ENCODE data around the gene VSIG1.
A peak's percentile ranks its signal among the peaks of the same experiment; 100 is the strongest.

The VSIG1 gene

DNA sequence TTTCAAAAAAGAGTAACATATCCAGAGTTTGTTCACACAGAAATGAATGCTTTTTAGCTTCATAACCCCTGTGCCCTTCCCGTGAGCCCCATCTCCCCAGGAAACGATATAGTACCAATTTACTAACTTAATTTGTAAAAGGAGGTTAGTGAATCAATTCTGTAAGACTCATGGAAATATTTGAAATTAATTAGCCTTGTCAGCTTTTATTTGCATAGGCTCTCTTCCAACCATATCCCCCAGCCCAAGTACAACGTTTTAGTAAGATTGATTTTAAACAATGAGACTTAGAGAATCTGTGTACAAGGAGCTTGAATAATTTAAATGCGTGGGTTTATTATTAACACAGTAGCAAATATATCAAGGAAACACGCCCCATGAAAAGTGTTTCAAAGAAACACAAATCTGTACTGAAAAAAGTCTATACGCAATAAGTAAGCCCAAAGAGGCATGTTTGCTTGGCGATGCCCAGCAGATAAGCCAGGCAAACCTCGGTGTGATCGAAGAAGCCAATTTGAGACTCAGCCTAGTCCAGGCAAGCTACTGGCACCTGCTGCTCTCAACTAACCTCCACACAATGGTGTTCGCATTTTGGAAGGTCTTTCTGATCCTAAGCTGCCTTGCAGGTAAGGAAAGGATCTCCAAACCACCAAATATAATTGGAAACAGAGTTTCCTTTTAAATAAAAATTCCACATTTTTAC is at the start of gene VSIG1:
Gene VSIG1 (plus strand): TSS at position 512 of the 703 bp plus-strand sequence. CDS start 66 bp downstream, at position 578.
- DNase-seq: no peak

DNA sequence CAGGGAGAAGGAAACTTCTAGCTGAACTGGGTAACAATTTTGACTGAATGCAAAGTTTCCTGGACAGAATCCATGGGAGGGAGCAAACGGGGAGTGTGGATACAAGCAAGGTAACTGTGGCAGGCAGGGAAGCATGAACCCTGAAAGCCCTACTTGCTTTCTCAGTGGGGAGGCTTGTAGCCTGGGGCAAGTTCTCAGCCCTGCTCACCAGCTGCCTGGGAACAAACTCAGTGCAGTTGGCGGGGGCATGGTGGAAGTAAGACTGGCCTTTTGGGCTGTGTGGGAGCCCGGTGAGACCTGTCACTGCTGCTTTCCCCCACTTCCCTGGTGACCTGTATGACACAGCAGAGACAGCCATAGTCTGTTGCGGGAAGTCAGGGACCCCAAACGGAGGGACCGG is 48.7 kb upstream of the VSIG1 start:
- DNase-seq: no peak

DNA sequence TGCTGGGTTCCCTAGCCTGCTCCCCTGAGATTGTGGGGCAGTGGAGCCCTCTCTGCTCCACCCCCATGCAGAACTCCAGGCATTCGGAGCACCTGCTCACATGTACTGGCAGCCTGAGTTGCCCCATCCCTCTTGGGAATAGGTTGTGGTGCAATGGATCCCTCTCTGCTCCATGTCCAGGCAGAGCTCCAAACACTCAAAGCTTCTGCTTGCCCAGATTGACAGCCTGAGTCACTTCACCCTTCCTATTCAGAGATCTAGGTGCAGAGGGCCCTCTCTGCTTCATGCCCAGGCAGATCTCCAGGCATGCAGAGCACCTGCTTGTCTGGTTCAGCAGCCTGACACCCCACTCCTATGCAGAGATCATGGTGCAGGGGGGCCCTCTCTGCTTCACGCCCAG is 44.1 kb upstream of the VSIG1 start:
- DNase-seq: peak; percentile 62

DNA sequence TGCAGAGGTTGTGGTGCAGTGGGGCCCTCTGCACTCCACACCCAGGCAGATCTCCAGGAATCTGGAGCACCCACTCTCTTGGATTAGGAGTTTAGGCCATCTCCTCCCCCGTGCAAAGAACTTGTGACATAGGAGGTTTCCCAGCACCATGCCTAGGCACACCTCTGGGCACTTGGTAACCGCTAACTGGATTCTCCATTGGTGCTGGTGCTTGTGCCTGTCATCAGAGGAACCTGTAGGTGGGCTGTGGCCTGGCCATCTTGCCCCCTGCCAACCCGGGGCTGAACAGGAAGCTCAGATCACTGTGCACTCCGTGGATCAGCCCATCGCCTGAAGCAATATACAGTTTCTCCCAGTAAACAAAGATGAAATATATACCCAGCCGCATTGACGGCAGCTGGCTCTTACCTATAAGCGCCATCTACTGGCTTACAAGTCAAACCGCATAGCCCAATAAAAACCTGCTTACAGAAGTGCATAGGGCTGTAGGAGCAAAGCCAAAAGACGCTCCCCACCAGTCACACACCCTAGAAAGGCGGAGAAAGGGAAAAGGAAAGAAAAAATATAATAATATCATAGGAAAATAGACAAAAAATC is 43.5 kb upstream of the VSIG1 start:
- DNase-seq: peak; percentile 54

DNA sequence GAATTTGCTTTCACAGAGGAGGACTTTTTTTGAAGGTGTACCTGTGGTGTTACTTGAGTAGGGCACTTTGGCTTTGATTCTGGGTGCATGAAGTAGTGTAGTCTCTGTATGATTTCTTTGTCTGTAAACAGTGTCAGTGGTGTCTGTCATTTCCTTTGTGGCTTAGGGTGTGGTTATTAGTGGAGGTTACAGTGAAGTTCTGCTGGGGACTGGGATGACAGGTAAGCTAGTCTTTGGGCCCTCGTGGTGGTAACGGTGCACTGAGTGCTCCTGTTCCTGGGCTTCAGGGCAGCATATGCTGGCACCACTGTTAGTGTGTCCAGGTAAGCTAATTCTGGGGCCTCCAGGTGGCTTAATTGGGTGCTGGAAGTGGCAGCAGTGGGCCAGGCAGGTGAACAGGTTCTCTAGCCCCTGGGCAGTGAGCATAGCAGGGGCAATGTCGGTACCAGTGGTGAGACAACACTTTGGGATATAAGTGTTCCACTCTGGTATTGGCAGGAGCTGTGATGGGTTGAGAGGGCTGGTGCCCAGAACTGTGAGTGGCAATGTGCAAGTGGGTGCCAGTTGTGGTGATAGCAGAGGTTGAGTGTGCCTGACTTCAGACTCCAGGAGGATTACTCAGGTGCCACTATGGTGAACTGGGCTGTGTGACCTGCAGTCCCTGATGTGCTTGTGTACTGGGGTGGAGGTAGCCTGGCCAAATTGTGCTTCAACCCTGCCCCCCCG is 26.0 kb upstream of the VSIG1 start:
- DNase-seq: no peak

DNA sequence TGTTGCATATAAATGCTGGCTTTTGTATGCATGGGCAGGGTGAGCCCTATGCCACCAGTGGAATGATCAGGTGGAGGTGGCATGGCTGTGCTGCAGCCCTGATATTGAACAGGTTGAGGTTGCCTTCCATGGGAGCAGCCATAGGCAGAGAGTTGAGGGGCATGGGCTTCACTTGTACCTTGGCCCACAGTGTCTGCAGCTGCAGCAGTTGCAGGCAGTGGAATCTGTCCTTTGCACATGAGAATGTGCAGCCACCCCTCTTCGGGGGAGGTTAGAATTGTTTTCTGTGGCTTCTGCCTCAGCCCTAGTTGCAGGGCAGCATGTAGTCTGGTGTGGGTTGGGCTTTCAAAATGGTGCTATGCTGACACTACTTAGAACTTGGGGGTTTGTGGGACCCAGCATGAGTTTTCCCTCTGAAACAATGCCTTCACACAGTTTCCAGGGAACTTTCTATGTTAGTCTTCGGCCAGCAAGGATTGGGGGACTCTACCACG is 25.4 kb upstream of the VSIG1 start:
- no peak for DNase-seq

DNA sequence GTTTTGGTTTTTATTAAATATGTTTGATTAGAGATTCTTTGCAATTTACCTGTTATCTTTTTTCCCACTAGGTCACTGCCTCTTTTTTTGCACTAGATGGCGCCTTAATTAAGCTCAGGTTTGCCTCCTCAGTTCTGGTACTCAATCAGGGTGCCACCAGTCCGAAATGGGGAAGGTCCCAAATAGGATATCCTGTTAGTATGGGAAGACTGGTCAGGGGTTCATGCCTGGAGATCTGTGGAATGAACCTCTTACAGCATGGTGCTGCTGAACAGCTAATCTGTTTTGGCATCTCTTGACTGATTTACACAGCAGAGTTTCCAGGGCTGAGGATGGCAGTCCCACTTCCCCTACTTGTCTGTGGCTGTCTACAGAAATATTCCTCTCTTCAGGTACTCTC is 24.2 kb upstream of the VSIG1 start:
- DNase-seq: no peak

DNA sequence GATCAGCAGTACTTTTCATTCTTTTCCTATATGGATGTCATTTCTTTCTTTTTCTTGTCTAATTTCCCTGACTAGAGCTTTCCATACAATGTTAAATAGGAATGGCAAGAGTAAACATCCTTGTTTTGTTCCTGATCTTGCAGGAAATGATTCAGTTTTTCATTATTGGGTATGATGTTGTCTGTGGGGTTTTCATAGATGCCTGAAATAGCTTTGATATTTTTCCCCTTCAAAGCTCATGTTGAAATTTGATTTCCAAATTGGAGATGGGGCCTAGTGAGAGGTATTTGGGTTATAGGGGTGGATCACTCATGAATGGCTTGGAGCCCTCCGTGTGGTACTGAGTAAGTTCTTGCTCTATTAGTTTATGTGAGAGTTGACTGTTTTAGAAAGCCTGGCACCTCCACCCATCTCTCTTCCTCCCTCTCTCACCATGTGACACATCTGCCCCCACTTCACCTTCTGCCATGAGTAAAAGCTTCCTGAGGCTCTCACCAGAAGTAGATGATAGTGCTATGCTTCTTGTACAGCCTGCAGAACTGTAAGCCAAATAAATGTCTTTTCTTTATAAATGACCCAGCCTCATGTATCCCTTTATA is 22.3 kb upstream of the VSIG1 start:
- no peak for DNase-seq

DNA sequence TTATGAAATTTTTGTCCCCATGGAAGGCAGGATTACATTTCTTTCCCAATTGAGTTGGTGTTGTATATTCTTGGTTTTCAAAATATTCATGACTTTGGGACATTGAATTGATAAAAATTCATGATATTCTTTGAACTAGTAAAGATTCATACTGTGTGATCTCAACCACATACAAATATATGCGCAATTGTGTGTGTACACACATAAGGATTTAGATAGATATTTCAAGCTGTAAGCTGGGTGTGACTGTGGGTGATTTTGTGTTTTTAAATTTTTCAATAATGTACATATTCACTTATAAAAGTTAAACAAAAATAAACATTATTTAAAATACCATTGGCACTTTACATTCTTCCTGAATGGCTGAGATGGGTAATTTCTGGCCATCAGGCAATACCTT is 19.5 kb upstream of the VSIG1 start:
- DNase-seq: no peak

DNA sequence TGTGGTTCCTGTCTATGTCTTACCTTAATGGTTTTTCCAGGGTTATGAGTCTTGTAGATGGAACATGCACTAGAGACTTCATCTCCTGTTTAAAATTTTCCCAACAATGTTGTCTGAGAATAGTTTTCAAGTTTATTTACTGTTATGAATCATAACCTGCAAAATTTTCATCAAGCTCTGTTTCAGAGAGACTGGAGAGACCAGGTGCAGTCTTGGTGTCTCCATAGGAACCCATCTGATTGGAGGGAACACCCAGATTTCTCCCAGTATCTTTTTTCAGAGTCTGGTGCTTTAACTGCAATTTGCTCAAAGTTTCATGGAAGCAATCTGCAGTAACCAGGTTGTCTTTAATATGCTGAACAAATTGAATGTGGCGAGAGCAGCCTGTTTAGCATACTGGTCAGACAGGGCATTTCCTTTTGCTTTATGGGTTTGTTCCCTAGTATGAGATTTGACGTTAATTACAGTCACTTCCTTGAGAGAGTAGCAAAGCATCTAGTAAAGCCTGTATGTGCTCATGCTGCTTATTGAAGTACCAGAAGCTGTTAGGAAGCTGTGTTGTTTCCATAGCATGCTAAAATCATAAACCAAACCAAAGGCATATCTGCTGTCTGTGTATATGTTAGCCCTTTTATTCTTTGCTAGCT is 18.8 kb upstream of the VSIG1 start:
- no peak for DNase-seq

DNA sequence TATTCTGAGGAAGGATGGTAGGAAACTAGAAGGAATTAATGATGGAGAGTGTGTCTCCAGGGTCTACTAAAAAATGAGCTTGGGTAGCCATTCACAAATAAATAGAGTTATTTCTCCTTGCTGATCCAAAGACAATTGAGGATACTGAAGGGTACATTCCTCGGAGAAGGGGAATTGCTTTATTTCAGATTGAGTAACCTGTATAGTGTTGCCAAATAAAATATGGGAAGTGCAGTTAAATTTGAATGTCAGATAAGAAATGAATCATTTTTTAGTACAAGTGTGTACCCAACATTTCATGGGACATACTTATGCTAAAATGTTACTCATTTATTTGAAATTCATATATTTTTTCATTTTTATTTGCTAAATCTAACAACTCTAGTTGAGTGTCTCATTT is 16.0 kb upstream of the VSIG1 start:
- DNase-seq: no peak

DNA sequence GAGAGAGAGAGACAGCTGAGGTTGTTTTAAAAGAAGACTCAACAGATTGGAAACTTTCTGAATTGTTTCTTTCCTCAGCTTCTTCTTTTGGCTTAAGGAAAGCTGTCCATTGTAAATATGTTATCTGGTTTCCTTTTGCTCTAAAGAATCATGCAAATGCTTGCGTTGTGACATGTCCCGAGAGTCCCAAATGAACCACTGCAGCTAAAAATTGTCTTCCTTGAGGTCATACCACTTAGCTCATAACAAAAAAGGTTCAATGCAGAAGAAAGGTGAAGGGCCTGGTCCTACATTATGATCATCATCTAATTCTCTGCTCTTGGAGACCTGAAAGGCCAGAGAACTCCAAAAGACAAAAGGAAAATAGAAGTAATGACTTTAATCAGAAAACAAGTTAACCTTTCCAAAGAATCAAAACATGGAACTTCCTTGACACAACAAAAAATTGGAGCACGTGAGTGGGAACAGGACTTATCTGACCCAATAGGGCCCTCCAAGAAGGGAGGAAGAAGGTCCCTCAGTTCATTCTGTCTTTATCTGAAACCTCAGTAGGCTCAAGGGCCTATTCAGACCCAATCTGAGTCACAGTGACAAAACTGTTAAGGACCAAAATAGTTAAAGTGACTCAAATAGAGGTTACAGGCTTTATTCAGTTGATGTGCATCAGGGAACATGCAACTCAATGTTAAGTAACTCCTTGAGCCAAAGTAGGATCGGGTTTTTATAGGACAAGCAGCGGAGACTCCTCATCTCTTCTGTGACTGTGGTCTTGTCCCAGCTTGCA is 14.7 kb upstream of the VSIG1 start:
- DNase-seq: no peak

DNA sequence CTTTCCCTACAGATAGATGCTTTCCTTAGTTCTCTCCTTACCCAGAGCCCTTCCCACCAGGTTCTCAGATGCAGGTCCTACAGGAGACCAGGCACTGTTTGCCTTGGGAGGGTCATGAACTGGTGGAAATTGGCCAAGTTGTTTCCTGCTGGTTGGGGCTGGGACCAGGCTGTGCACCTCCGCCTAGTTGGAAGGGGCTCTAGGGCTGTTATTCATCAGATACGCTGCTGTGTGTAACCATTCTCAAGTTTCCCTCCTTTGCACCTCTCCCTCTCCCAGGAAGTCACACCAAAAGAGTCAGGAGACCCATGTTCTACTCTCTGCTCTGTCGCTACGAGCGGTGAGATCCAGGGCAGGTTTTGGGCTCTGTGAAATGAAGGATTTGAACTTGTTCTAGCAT is 11.9 kb upstream of the VSIG1 start:
- no peak for DNase-seq

DNA sequence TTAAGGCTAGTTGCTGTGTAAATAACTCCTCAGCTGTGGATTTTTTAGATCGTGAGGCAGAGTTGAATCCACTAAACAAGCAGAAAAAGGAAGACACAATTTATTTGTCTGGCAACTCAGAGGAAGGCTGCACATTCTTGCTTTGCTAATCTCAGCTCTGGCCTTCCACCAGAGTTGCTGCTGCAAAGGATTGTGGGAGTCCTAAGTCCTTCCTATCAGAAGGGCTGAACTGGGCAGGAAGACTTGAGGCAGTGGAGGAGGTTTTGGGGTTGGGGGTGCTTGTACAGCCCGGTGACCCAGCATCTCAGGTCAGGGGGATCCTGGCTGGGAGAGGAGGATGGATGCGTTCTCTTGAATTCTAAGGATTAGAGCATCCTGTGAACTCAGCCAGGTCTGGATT is 11.0 kb upstream of the VSIG1 start:
- no peak for DNase-seq

DNA sequence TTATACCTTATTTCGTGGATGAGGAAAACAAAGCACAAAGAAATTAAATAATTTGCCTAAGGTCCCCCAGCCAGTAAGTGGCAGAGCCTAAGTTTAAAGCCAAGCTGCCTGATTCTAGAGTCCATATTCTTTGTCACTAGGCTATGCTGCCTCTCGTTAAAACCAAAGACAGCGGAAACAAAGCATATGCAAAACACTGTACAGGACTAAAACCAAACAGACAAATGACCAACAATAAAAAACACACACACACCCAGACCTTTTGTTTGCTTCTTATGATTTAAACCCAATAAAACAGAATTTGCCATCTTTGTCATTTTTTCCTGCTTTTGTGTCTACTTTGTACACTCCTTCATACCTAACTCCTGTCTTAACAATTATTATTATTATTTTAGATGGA is 10.1 kb upstream of the VSIG1 start:
- no peak for DNase-seq

DNA sequence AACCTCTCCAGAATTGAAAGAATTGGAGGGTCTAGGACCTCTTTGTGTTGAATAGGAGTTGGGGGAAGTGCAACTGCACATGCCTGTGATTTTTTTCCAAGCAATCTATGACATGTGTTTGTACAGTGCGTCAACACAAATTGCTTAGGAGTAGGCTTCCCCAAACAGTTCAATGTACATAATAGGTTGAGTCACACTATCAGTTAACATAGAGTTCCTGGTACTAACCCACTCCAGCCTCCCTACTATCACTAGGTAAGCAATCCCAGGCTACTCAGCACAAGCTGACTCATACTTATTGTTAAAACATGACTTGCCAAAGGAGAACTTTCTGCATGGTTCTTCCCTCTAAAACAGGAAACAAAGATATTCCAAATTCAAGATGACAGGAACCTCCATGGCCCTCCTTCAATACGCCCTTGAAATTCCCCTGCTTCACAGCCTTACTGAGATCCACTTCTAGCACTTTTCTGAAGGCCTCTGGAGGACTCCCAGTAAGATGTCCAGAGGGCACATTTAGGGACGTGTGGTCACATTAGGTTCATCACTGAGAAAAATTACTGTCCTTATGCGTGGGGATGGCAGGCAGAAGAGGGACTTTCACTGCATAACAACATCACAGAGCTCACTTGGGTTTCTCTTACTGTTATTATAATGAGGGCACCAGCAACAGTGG is 8.4 kb upstream of the VSIG1 start:
- DNase-seq: no peak

DNA sequence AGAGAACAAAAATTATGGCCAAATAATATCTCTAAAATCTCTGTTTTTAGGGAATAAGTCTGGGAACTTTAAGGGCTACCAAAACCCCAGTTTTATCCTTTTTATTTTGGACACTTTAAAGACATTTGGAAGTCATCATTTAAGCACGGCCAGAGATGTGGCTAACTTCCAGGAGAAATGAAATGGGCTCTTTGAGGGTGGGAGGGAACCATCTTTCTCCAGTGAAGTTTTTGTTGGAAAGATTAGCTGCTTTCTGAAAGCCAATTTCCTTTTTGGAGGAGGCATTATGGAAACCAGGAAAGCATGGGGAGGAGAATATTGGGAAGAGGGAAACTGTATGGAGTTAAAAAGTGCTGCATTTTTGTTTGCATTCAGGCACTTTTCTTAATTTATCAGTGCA is 4.8 kb downstream of the VSIG1 start:
- DNase-seq: no peak

DNA sequence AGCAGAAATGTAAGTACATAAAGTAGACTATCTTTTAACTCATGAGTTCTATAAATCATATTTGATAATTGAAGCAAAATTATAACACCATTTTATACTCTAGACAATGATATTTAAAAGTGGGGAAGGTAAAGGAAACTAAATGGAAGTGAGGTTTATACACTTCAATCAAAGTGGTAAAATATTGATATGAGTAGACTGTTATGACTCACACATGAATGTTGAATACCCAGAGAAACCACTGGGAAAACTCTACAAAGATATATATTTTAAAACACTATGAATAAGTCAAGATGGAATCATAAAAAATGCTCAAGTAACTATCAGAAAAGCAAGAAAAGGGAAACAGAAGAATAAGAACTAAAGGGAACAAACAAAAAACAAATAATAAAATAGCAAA is 8.4 kb downstream of the VSIG1 start:
- no peak for DNase-seq

DNA sequence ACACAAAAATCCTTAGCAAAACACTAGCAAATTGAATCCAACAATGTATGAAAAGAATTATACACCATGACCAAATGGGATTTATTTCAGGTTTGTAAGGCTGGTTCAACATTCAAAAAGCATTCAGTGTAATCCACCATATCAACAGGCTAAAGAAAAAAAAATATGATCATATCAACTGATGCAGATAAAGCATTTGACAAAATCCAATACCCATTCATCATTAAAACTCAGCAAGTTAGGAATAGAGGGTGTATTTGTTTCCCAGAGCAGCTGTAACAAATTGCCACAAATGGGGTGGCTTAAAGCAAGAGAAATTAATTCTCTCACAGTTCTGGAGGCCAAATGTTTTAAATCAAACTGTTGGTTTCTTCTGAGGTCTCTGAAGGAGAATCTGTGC is 10.7 kb downstream of the VSIG1 start:
- DNase-seq: no peak

DNA sequence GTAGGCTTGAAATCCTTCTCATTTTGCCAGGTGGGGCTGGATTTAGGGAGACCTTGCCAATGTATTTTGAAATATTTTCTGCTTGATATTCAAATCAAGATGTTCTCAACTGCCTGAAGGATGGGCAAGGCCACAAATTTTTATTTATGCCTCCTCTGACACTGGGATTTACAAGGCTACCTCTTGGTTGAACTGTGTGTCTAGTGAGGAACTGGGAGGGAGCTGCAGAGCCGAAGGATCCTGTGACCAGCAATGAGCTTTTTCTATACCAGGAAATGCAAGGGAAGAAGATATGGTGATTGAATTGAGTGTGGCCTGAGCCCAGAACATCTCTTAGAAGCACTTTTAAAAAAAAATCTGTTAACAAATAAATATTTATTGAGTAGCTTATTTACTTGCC is 14.9 kb downstream of the VSIG1 start:
- DNase-seq: no peak

DNA sequence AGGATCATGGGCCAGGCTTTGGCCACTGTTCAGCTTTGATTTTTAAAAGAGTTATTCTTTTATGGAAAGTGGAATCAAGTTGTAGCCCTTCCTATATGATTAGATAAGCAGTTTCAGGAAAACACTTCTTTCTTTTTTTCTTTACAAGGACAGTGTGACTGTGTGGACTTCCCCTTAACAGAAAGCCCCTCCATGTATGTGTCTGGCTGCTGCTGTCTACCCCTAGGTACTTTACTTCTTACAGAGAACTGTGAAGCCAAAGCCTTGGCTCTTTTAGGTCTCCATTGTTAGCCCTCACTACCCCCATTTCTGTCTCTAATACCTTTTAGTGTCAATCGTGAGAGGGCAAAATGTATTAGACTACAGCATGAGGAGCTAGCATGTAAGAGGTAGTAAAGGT is 19.1 kb downstream of the VSIG1 start:
- no peak for DNase-seq

DNA sequence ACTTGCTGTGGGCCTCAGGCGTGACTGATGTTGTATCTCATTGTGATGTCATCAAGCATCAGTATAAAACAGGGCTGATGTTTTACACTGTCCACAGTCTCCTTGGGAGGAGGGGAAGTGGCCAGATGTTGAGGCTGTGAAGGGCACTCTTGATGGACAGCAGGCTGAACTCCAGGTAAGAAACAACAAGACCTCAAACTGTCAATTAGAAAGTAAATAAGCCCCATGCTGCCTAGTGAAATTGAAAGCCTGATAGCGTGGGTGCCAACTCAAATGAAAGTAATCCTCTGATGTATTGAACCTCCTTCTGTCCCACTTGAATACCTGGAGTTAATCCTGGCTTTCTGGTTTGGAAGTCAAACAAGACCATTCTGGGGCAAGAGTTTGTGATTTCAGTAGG is 19.7 kb downstream of the VSIG1 start:
- DNase-seq: no peak

Measured in NCI-H1105 (cell line).